HG03520 (cell line): ENCODE measurements around the gene YWHAG.
"Not testable (repeated sequence)": the region's sequence is repeated elsewhere in the genome, so short reads cannot be mapped to it uniquely, and the experiment has no call there.

ENCODE experiments used
- ATAC-seq: cut with Tn5 transposase; IDR thresholded peaks from one replicate; pipeline ENCODE4 v1.9.1; 2021; ENCODE audit warnings: mild to moderate bottlenecking, moderate library complexity; ENCODE audit not compliant: unreplicated experiment

Gene YWHAG

GRCh38 chr7:76349313-76349885, 9.4 kb downstream of the YWHAG start:
- ATAC-seq = no peak

GRCh38 chr7:76347710-76348109, 11.1 kb downstream of the YWHAG start:
- ATAC-seq = no peak

GRCh38 chr7:76346778-76347177, 12.0 kb downstream of the YWHAG start:
- no peak for ATAC-seq

GRCh38 chr7:76346097-76346496, 12.7 kb downstream of the YWHAG start:
- ATAC-seq = no peak

GRCh38 chr7:76343931-76344321, 14.9 kb downstream of the YWHAG start:
- no peak for ATAC-seq

- ATAC-seq = no peak
These were observed 15.4 kb downstream of the YWHAG start for GRCh38 chr7:76343294-76343930.

GRCh38 chr7:76342222-76342621, 16.6 kb downstream of the YWHAG start:
- ATAC-seq = no peak

- ATAC-seq = no peak
These were observed 18.1 kb downstream of the YWHAG start for GRCh38 chr7:76340617-76341131.

- no peak for ATAC-seq
These were observed 20.3 kb downstream of the YWHAG start for GRCh38 chr7:76338298-76339084.

- no peak for ATAC-seq
These were observed 21.6 kb downstream of the YWHAG start for GRCh38 chr7:76337147-76337546.

- ATAC-seq = no peak
These were observed 22.7 kb downstream of the YWHAG start for GRCh38 chr7:76336094-76336493.

- ATAC-seq = not testable (repeated sequence)
These were observed 23.4 kb downstream of the YWHAG start for GRCh38 chr7:76335417-76335816.

GRCh38 chr7:76334320-76334967, 24.3 kb downstream of the YWHAG start:
- ATAC-seq = no peak

- no peak for ATAC-seq
These were observed 25.2 kb downstream of the YWHAG start for GRCh38 chr7:76333511-76334101.

GRCh38 chr7:76332078-76332477, 26.7 kb downstream of the YWHAG start:
- ATAC-seq = no peak

- no peak for ATAC-seq
These were observed 28.1 kb downstream of the YWHAG start for GRCh38 chr7:76330673-76331072.

GRCh38 chr7:76330261-76330660, 28.5 kb downstream of the YWHAG start:
- ATAC-seq = no peak

GRCh38 chr7:76329479-76329878, 29.3 kb downstream of the YWHAG start:
- ATAC-seq = no peak

- ATAC-seq = no peak
These were observed 30.4 kb downstream of the YWHAG start for GRCh38 chr7:76328389-76328788.

- ATAC-seq = no peak
These were observed 31.2 kb downstream of the YWHAG start for GRCh38 chr7:76327610-76328009.

GRCh38 chr7:76326646-76327233, 32.1 kb downstream of the YWHAG start:
- ATAC-seq = no peak
